Panc1 (cell line): ENCODE results near the gene FCMR. TPM values are rescaled to one million over a fixed set of nuclear protein-coding genes. Genes with fewer than 3 reads are reported as not detected.

Source experiments
- ATAC-seq: fragments of 200-7000 bp; cut with Tn5 transposase; 2 replicates; pipeline ENCODE4 v1.9.1; 2020; ENCODE audit warnings: mild to moderate bottlenecking, moderate library complexity
- BruUV-seq: library from RNA; stranded (reverse); fragments of 400-500 nt; replicated peaks from 2 replicates; lab custom pipeline; 2021; lab: Mats Ljungman, UMichigan
- CTCF ChIA-PET: fragments of 300-600 bp; sonication (Branson Sonifier 250); formaldehyde crosslinking; loops from one replicate; lab custom pipeline; 2022; ENCODE audit warnings: antibody characterized with exemption; lab: Charles Lee
- POLR2A ChIA-PET: fragments of 300-600 bp; sonication (Branson Sonifier 250); formaldehyde crosslinking; loops from one replicate; lab custom pipeline; 2022; ENCODE audit warnings: antibody characterized with exemption; lab: Charles Lee
- DNase-seq: peaks from one replicate; pipeline ENCODE4 v3.0.0-alpha.2; 2010; ENCODE audit warnings: low read depth, low spot score
- H3K27ac ChIP-seq: 2 replicates; pipeline ENCODE4 v1.5.1; 2011; ENCODE audit warnings: mild to moderate bottlenecking, low read length, inconsistent platforms
- H3K27me3 ChIP-seq: fragments of 200-500 bp; sonication (Bioruptor generic); 2 replicates; pipeline ENCODE4 v1.6.0; 2014; ENCODE audit warnings: low read length, inconsistent platforms; ENCODE audit not compliant: control insufficient read depth, insufficient read depth
- H3K36me3 ChIP-seq: fragments of 200-500 bp; sonication (Bioruptor generic); 2 replicates; pipeline ENCODE4 v1.5.1; 2014; ENCODE audit warnings: inconsistent platforms, mild to moderate bottlenecking, low read length, moderate library complexity; ENCODE audit not compliant: control insufficient read depth, insufficient read depth
- H3K4me1 ChIP-seq: 2 replicates; pipeline ENCODE4 v1.5.1; 2011; ENCODE audit warnings: inconsistent platforms, mild to moderate bottlenecking, low read length, moderate library complexity; ENCODE audit not compliant: control insufficient read depth, insufficient read depth
- H3K4me3 ChIP-seq, 2 experiments: 2 replicates each; pipeline ENCODE4 v1.5.1; 2011 to 2012; ENCODE audit warnings: low read depth in 2 of 2, low read length in 2 of 2, mild to moderate bottlenecking in 2 of 2, inconsistent platforms in 1 of 2, moderate library complexity in 1 of 2
- H3K9me3 ChIP-seq: fragments of 200-500 bp; sonication (Bioruptor generic); 2 replicates; pipeline ENCODE4 v1.5.1; 2014; ENCODE audit warnings: low read depth, mild to moderate bottlenecking, inconsistent platforms, low read length, moderate library complexity; ENCODE audit not compliant: control insufficient read depth, insufficient read depth
- CTCF ChIP-seq: fragments of 450-650 bp; IDR thresholded peaks from 2 replicates; pipeline ENCODE4 v1.5.1; 2017; ENCODE audit warnings: mild to moderate bottlenecking
- POLR2AphosphoS5 ChIP-seq: IDR thresholded peaks from 2 replicates; pipeline ENCODE4 v1.6.1; 2012; ENCODE audit warnings: mild to moderate bottlenecking, low read depth, low read length, moderate library complexity
- REST ChIP-seq, 2 experiments: IDR thresholded peaks; 2 replicates each; pipeline ENCODE4 v1.6.1; 2011 to 2012; ENCODE audit warnings: low read depth in 2 of 2, control low read depth in 1 of 2, low read length in 1 of 2, mild to moderate bottlenecking in 1 of 2, moderate library complexity in 1 of 2; ENCODE audit not compliant: insufficient read depth in 1 of 2
- SIN3A ChIP-seq: IDR thresholded peaks from 2 replicates; pipeline ENCODE4 v1.6.1; 2012; ENCODE audit warnings: low read depth, mild to moderate bottlenecking, low read length, moderate library complexity, borderline replicate concordance; ENCODE audit not compliant: insufficient read depth
- TCF7L2 ChIP-seq: IDR thresholded peaks from 2 replicates; pipeline ENCODE4 v1.6.1; 2011; ENCODE audit warnings: mild to moderate bottlenecking, low read depth, low read length, inconsistent platforms
- in situ Hi-C: cut with HindIII; loops from 2 replicates; pipeline ENCODE4 v1.10.0; 2016; ENCODE audit warnings: low sequenced_read_pairs, low pct_unique_long_range_greater_than_20kb
- intact Hi-C: fragments of 100-400 bp; cut with micrococcal nuclease; formaldehyde crosslinking; loops from one replicate; pipeline ENCODE4 v1.10.0; 2022; ENCODE audit not compliant: unreplicated experiment
- total RNA-seq: library from RNA; stranded (reverse); gene quantifications from one replicate; pipeline ENCODE4 v1.2.1, GENCODE V29; 2021; ENCODE audit not compliant: unreplicated experiment

FCMR gene
- total RNA-seq, 1 experiment from 2014 or later = 0.41 TPM

- H3K27ac ChIP-seq = no peak overlapping the region
- ChIA-PET CTCF (no interaction called here), POLR2A (no interaction called here)
- no TSS peak for BruUV-seq
- in situ Hi-C loops (no loop called here), intact Hi-C loops (no loop called here)
- no peak overlapping the region for H3K4me3 ChIP-seq
- no peak for ATAC-seq
- H3K36me3 ChIP-seq = no peaks in the 10 kb centered on the region
- TF ChIP-seq SIN3A (no peak), POLR2AphosphoS5 (no peak), REST (IDR thresholded peaks at IDR 0.05; ENCODE audit: insufficient read depth in 1 of 2, low read depth in 2 of 2, low read length in 1 of 2) (no peak), CTCF (no peak), TCF7L2 (no peak)
- no peaks in the 10 kb centered on the region for H3K9me3 ChIP-seq
- no peaks in the 10 kb centered on the region for H3K4me1 ChIP-seq
- H3K27me3 ChIP-seq = no peaks in the 10 kb centered on the region
- no peak for DNase-seq
These were observed 42.0 kb upstream of the FCMR start for GRCh38 chr1:206963740-206964139.

- CTCF ChIA-PET = no interaction called here
- Histone ChIP-seq H3K4me3 (no peak overlapping the region), H3K4me1 (no peaks in the 10 kb centered on the region), H3K27ac (no peak overlapping the region), H3K9me3 (no peaks in the 10 kb centered on the region), H3K36me3 (no peaks in the 10 kb centered on the region), H3K27me3 (no peaks in the 10 kb centered on the region)
- no peak for TF ChIP-seq CTCF
- TF ChIP-seq REST (IDR thresholded peaks at IDR 0.05; ENCODE audit: insufficient read depth in 1 of 2, low read depth in 2 of 2, low read length in 1 of 2) = no peak
- no peak for TF ChIP-seq POLR2AphosphoS5
- TF ChIP-seq TCF7L2 = no peak
- TF ChIP-seq SIN3A = no peak
- intact Hi-C loops = no loop called here
- no TSS peak for BruUV-seq
- no peak for DNase-seq
- POLR2A ChIA-PET = no interaction called here
- in situ Hi-C loops = no loop called here
- ATAC-seq = no peak
These were observed 41.5 kb upstream of the FCMR start for GRCh38 chr1:206963119-206963712.
